Endothelial cell of hepatic sinusoid (primary cell): ENCODE data around the gene BID.
"Not testable (repeated sequence)": the region's sequence is repeated elsewhere in the genome, so short reads cannot be mapped to it uniquely, and the experiment has no call there.

Experiments used
- in situ Hi-C: cut with HindIII; loops from 2 replicates; pipeline ENCODE4 v1.10.0; 2017; ENCODE audit warnings: low sequenced_read_pairs

Gene BID

GRCh38 chr22:17772958-17773605, 1.2 kb downstream of the BID start:
- in situ Hi-C loops, result loop anchor here (5.0 kb wide), 1 partner anchor 51 kb away; no protein-coding TSS in a partner anchor

- in situ Hi-C loops, result loop anchor here (5.0 kb wide), 1 partner anchor 50 kb away; no protein-coding TSS in a partner anchor
Measured at GRCh38 chr22:17772249-17772957, 1.9 kb downstream of the BID start.

GRCh38 chr22:17770180-17771077, 3.8 kb downstream of the BID start:
- in situ Hi-C loops, result loop anchor here (5.0 kb wide), 1 partner anchor 48 kb away; no protein-coding TSS in a partner anchor

- in situ Hi-C loops, result loop anchor here (5.0 kb wide), 1 partner anchor 47 kb away; no protein-coding TSS in a partner anchor
Measured at GRCh38 chr22:17769716-17770082, 4.6 kb downstream of the BID start.

- in situ Hi-C loops, result no loop called here
Measured at GRCh38 chr22:17769013-17769715, 5.1 kb downstream of the BID start.

GRCh38 chr22:17767233-17768065, 6.8 kb downstream of the BID start:
- in situ Hi-C loops, result no loop called here

- in situ Hi-C loops, result not testable (repeated sequence)
Measured at GRCh38 chr22:17764852-17765251, 9.4 kb downstream of the BID start.

- in situ Hi-C loops, result no loop called here
Measured at GRCh38 chr22:17764036-17764435, 10.2 kb downstream of the BID start.

GRCh38 chr22:17763442-17763841, 10.8 kb downstream of the BID start:
- in situ Hi-C loops, result not testable (repeated sequence)

- in situ Hi-C loops, result no loop called here
Measured at GRCh38 chr22:17761138-17761488, 13.2 kb downstream of the BID start.

- in situ Hi-C loops, result no loop called here
Measured at GRCh38 chr22:17754233-17754925, 19.9 kb downstream of the BID start.

GRCh38 chr22:17753401-17753989, 20.8 kb downstream of the BID start:
- in situ Hi-C loops, result no loop called here

- in situ Hi-C loops, result no loop called here
Measured at GRCh38 chr22:17751596-17751995, 22.7 kb downstream of the BID start.

- in situ Hi-C loops, result no loop called here
Measured at GRCh38 chr22:17749605-17750395, 24.5 kb downstream of the BID start.

GRCh38 chr22:17748555-17749353, 25.5 kb downstream of the BID start:
- in situ Hi-C loops, result no loop called here

- in situ Hi-C loops, result no loop called here
Measured at GRCh38 chr22:17746916-17747315, 27.4 kb downstream of the BID start.

GRCh38 chr22:17744430-17744829, 29.8 kb downstream of the BID start:
- in situ Hi-C loops, result no loop called here
